Vagina (tissue), 2 donors: Measurements from ENCODE around the gene C12orf60.

ENCODE experiments used
- POLR2A ChIP-seq, 2 donors: fragments of 450-650 bp; IDR thresholded peaks; one replicate each; pipeline ENCODE4 v1.6.1; 2017; ENCODE audit warnings: antibody characterized with exemption in 2 of 2, mild to moderate bottlenecking in 2 of 2, moderate library complexity in 2 of 2
- POLR2AphosphoS5 ChIP-seq, 2 donors: sonication (generic); formaldehyde crosslinking; IDR thresholded peaks; one replicate each; pipeline ENCODE4 v1.9.0; 2017; ENCODE audit warnings: antibody characterized with exemption in 2 of 2, mild to moderate bottlenecking in 2 of 2, low read depth in 1 of 2; ENCODE audit not compliant: insufficient read depth in 1 of 2
- TF ChIP-seq, protein P1 (sequence below), 3 experiments: fragments of 450-650 bp in 2 of 3; fragments of 200-600 bp in 1 of 3; sonication (generic) in 1 of 3; IDR thresholded peaks; one replicate each; pipeline ENCODE4 v1.5.1; 2017 to 2019; ENCODE audit warnings: antibody characterized with exemption in 3 of 3, mild to moderate bottlenecking in 2 of 3, moderate library complexity in 2 of 3

DNA sequence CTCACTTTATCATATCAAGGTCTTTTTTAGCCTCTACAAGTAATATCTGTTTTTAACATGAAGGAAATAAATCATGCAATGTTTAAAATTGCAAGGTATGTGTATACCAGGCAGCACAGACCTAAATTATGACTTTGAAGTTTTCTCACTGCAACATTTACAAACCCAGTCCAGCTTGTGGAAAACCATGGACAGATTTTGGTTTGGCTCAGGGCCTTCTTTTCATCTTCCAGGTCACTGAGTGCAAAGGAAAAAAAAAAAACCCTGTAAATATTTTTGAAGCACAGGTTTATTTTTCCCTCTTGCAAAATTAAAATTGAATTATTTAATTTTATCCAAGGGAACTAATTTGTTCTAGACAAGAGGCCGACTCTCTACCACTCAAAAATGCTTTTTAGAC lies 68.4 kb downstream of the C12orf60 start:
- TF ChIP-seq, protein P1, sequence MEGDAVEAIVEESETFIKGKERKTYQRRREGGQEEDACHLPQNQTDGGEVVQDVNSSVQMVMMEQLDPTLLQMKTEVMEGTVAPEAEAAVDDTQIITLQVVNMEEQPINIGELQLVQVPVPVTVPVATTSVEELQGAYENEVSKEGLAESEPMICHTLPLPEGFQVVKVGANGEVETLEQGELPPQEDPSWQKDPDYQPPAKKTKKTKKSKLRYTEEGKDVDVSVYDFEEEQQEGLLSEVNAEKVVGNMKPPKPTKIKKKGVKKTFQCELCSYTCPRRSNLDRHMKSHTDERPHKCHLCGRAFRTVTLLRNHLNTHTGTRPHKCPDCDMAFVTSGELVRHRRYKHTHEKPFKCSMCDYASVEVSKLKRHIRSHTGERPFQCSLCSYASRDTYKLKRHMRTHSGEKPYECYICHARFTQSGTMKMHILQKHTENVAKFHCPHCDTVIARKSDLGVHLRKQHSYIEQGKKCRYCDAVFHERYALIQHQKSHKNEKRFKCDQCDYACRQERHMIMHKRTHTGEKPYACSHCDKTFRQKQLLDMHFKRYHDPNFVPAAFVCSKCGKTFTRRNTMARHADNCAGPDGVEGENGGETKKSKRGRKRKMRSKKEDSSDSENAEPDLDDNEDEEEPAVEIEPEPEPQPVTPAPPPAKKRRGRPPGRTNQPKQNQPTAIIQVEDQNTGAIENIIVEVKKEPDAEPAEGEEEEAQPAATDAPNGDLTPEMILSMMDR (IDR thresholded peaks at IDR 0.05) = no peak
- TF ChIP-seq POLR2A (IDR thresholded peaks at IDR 0.05) (no peak), POLR2AphosphoS5 (IDR thresholded peaks at IDR 0.05; ENCODE audit: insufficient read depth in 1 of 2, low read depth in 1 of 2) (no peak)
